Muscle of leg (tissue), 11 donors: ENCODE results near the gene DSTN. TPM values are rescaled to one million over a fixed set of nuclear protein-coding genes. Genes with fewer than 3 reads are reported as not detected.

ENCODE experiments used
- DNase-seq: peaks from one replicate; pipeline ENCODE4 v3.0.0; 2013
- H3K27ac ChIP-seq: one replicate; pipeline ENCODE4 v1.5.1; 2013; ENCODE audit warnings: mild to moderate bottlenecking, low read length, control low read depth
- H3K27me3 ChIP-seq: one replicate; pipeline ENCODE4 v1.6.1; 2013; ENCODE audit warnings: low read length; ENCODE audit not compliant: control insufficient read depth, insufficient read depth
- H3K36me3 ChIP-seq: one replicate; pipeline ENCODE4 v1.6.1; 2013; ENCODE audit warnings: low read length; ENCODE audit not compliant: control insufficient read depth, insufficient read depth
- H3K4me1 ChIP-seq: one replicate; pipeline ENCODE4 v1.6.1; 2013; ENCODE audit warnings: low read length; ENCODE audit not compliant: control insufficient read depth, insufficient read depth
- H3K4me3 ChIP-seq: one replicate; pipeline ENCODE4 v1.5.1; 2013; ENCODE audit warnings: low read length, control low read depth
- H3K9me3 ChIP-seq: replicated peaks from 2 replicates; pipeline ENCODE4 v1.6.1; 2013; ENCODE audit warnings: low read depth, low read length; ENCODE audit not compliant: control insufficient read depth
- WGBS: methylation state at CpG from one replicate; pipeline ENCODE4 v1.1.5; 2013; ENCODE audit warnings: missing lambda C conversion rate; ENCODE audit not compliant: insufficient coverage; 5-methylcytosine and 5-hydroxymethylcytosine counted together
- polyA plus RNA-seq, 8 donors: library from polyadenylated mRNA; unstranded; fragments of 120-200 nt; gene quantifications; one replicate each; pipeline versions ENCODE4 v1.2.1 to v1.2.3, GENCODE V29; 2013; ENCODE audit warnings: inconsistent platforms in 1 of 8, low replicate concordance in 1 of 8; ENCODE audit not compliant: insufficient read length in 8 of 8, insufficient read depth in 1 of 8
- total RNA-seq: library from RNA; stranded (reverse); fragments of 120-200 nt; gene quantifications from one replicate; pipeline ENCODE4 v1.2.4, GENCODE V29; 2013

Gene DSTN
- total and polyA plus RNA-seq, 9 donors, result 145 to 256 (median 243) TPM

GRCh38 chr20:17615645-17616479, 46.0 kb downstream of the DSTN start:
- Histone ChIP-seq H3K27me3 (no peaks in the 10 kb centered on the region), H3K27ac (peak overlapping the region; percentile 42), H3K36me3 (peaks cover 89% of the 10 kb centered on the region), H3K4me1 (peaks cover 55% of the 10 kb centered on the region), H3K9me3 (no peaks in the 10 kb centered on the region), H3K4me3 (no peak overlapping the region)
- DNase-seq, result peak; percentile 61
- 35% methylated on average over 17 of the region's 22 CpGs for WGBS

GRCh38 chr20:17616480-17617211, 46.8 kb downstream of the DSTN start:
- H3K27ac ChIP-seq, result no peak overlapping the region
- 76% methylated on average over 10 of the region's 22 CpGs for WGBS
- H3K36me3 ChIP-seq, result peaks cover 91% of the 10 kb centered on the region

GRCh38 chr20:17617212-17617867, 47.5 kb downstream of the DSTN start:
- peaks cover 93% of the 10 kb centered on the region for H3K36me3 ChIP-seq
- DNase-seq, result peak; percentile 52
- H3K27ac ChIP-seq, result no peak overlapping the region
- H3K4me1 ChIP-seq, result peaks cover 41% of the 10 kb centered on the region
- H3K9me3 ChIP-seq, result no peaks in the 10 kb centered on the region
- WGBS, result 58% methylated on average over 13 of the region's 15 CpGs
- no peak overlapping the region for H3K4me3 ChIP-seq
- H3K27me3 ChIP-seq, result no peaks in the 10 kb centered on the region

More at GRCh38 chr20:17616480-17617211, 46.8 kb downstream of the DSTN start:
- Histone ChIP-seq H3K27me3 (no peaks in the 10 kb centered on the region), H3K4me1 (peaks cover 47% of the 10 kb centered on the region), H3K9me3 (no peaks in the 10 kb centered on the region), H3K4me3 (no peak overlapping the region)
- no peak for DNase-seq

- no peaks in the 10 kb centered on the region for H3K9me3 ChIP-seq
- no peak overlapping the region for H3K4me3 ChIP-seq
- 84% methylated on average over 20 of the region's 20 CpGs for WGBS
- DNase-seq, result no peak
- peaks cover 33% of the 10 kb centered on the region for H3K4me1 ChIP-seq
- H3K36me3 ChIP-seq, result peaks cover 93% of the 10 kb centered on the region
- H3K27me3 ChIP-seq, result no peaks in the 10 kb centered on the region
- no peak overlapping the region for H3K27ac ChIP-seq
Measured at GRCh38 chr20:17617868-17618672, 48.2 kb downstream of the DSTN start.

- H3K9me3 ChIP-seq, result no peaks in the 10 kb centered on the region
- H3K4me3 ChIP-seq, result no peak overlapping the region
- peaks cover 33% of the 10 kb centered on the region for H3K4me1 ChIP-seq
- no peak for DNase-seq
- WGBS, result no CpG with 5 or more reads among the region's 10 CpGs
- H3K27ac ChIP-seq, result no peak overlapping the region
- H3K36me3 ChIP-seq, result peaks cover 93% of the 10 kb centered on the region
- no peaks in the 10 kb centered on the region for H3K27me3 ChIP-seq
Measured at GRCh38 chr20:17618673-17619013, 48.8 kb downstream of the DSTN start.

- 82% methylated on average over 26 of the region's 29 CpGs for WGBS
- no peak for DNase-seq
- Histone ChIP-seq H3K4me3 (no peak overlapping the region), H3K9me3 (no peaks in the 10 kb centered on the region), H3K36me3 (peaks cover 96% of the 10 kb centered on the region), H3K4me1 (peaks cover 27% of the 10 kb centered on the region), H3K27ac (no peak overlapping the region), H3K27me3 (no peaks in the 10 kb centered on the region)
Measured at GRCh38 chr20:17619351-17620093, 49.6 kb downstream of the DSTN start.

- no peak for DNase-seq
- no peak overlapping the region for H3K27ac ChIP-seq
- no peak overlapping the region for H3K4me3 ChIP-seq
- H3K27me3 ChIP-seq, result no peaks in the 10 kb centered on the region
- H3K36me3 ChIP-seq, result peaks cover 97% of the 10 kb centered on the region
- H3K4me1 ChIP-seq, result peaks cover 16% of the 10 kb centered on the region
- WGBS, result 78% methylated on average over 28 of the region's 33 CpGs
- H3K9me3 ChIP-seq, result no peaks in the 10 kb centered on the region
Measured at GRCh38 chr20:17620371-17621228, 50.7 kb downstream of the DSTN start.

DNA sequence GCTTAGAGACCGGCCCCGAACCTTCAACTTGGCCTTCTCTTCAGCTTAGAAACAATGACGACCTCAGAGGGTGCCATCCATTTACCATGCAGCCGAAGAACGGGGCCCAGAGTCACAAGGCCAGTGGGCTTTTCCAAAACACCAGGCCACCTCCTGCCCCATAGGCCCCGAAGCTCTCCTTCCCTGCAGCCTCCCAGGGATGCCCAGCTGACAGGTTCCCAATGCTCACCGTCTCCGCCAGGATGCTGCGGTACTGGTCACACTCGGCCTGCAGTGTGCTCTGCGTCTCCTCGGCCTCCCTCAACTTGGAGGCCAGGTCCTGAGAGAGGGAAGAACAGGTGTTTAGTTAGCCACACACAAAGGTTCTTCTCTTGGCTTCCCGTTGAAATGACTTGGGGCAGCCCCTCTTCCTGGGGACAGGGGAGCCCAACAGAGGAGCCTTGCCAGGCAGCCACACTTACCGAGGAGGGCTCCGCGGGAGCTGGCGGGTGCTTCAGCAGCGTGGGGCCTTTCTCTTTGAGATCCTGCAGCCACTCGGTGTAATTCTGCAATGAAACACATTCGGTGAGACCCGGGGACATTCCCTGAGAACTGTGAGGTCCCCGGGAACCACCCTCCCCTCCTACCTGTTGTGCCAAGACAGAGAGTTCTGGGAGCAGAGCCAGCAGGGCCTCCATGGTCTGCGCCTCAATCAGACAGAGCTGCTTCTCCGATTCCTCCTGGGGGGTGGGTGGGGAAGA, 51.5 kb downstream of the DSTN start:
- Histone ChIP-seq H3K9me3 (no peaks in the 10 kb centered on the region), H3K27me3 (no peaks in the 10 kb centered on the region), H3K36me3 (peaks cover 97% of the 10 kb centered on the region), H3K4me3 (no peak overlapping the region), H3K4me1 (peaks cover 8% of the 10 kb centered on the region), H3K27ac (no peak overlapping the region)
- WGBS, result 87% methylated on average over 16 of the region's 24 CpGs
- no peak for DNase-seq
